Mammary epithelial cell (primary cell): ENCODE results near the gene RABGAP1L.

ENCODE experiments used
- EZH2 ChIP-seq: IDR thresholded peaks from 2 replicates; pipeline ENCODE4 v1.6.1; 2012; ENCODE audit warnings: low read length, inconsistent platforms, borderline replicate concordance
- TF ChIP-seq, protein P1 (sequence below), 2 donors: IDR thresholded peaks in 1 of 2; conservative IDR thresholded peaks in 1 of 2; 2 replicates each; pipeline ENCODE4 v1.5.1; 2011 to 2012; ENCODE audit warnings: inconsistent platforms in 2 of 2, low read length in 2 of 2, mild to moderate bottlenecking in 2 of 2, control low read depth in 1 of 2, low read depth in 1 of 2; ENCODE audit not compliant: insufficient read depth in 1 of 2; ENCODE audit errors: extremely low read depth in 1 of 2

DNA sequence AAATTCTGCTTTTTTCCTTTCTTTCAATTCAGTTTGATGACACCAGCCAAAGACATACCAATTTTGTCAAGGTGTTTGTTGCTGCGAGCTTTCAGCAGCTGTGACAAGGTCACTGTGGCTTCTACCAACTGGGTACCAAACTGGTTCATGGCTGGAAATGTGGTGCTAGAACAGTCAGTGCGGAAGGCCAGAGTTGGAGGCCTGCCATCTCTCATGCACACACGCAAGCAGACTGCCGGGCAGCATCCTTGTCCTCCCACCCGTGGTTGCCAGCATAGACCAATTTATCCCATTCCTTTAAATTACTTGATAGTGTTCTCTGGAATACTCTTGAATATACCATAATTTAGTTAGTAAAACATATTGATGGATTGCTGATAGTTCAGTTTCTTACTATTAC, 208.6 kb downstream of the RABGAP1L start:
- TF ChIP-seq, protein P1, sequence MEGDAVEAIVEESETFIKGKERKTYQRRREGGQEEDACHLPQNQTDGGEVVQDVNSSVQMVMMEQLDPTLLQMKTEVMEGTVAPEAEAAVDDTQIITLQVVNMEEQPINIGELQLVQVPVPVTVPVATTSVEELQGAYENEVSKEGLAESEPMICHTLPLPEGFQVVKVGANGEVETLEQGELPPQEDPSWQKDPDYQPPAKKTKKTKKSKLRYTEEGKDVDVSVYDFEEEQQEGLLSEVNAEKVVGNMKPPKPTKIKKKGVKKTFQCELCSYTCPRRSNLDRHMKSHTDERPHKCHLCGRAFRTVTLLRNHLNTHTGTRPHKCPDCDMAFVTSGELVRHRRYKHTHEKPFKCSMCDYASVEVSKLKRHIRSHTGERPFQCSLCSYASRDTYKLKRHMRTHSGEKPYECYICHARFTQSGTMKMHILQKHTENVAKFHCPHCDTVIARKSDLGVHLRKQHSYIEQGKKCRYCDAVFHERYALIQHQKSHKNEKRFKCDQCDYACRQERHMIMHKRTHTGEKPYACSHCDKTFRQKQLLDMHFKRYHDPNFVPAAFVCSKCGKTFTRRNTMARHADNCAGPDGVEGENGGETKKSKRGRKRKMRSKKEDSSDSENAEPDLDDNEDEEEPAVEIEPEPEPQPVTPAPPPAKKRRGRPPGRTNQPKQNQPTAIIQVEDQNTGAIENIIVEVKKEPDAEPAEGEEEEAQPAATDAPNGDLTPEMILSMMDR (conservative IDR thresholded peaks at IDR 0.05 in 1 of 2, IDR thresholded peaks at IDR 0.05 in 1 of 2; ENCODE audit: extremely low read depth in 1 of 2, insufficient read depth in 1 of 2, low read depth in 1 of 2, low read length in 2 of 2): no peak
- TF ChIP-seq EZH2: no peak
